ENCODE measurements around the gene LEKR1.

- no peak for TF ChIP-seq EZH2 (IDR thresholded peaks at IDR 0.05)
- TF ChIP-seq POLR2AphosphoS5 (IDR thresholded peaks at IDR 0.05; ENCODE audit: borderline replicate concordance, low read depth, low read length) = no peak
- TF ChIP-seq FOXP2 (optimal IDR thresholded peaks at IDR 0.05; ENCODE audit: control extremely low read depth, extremely low read length, insufficient read depth) = no peak
These were observed 4.9 kb downstream of the LEKR1 start for GRCh38 chr3:156831006-156831405.

All from SK-N-MC (cell line).